HepG2 (cell line): Measurements from ENCODE around the gene ZNF865. TPM values are rescaled to one million over a fixed set of nuclear protein-coding genes. Genes with fewer than 3 reads are reported as not detected.

ENCODE experiments used
- CHD2 ChIP-seq: IDR thresholded peaks from 2 replicates; pipeline ENCODE4 v1.6.1; 2011; ENCODE audit warnings: low read depth, low read length, improper control_type of control experiment
- CREB1 ChIP-seq, 2 experiments: fragments of 450-650 bp in 1 of 2; IDR thresholded peaks; 2 replicates each; pipeline ENCODE4 v1.6.1; 2016 to 2017; ENCODE audit warnings: control low read depth in 1 of 2, mild to moderate bottlenecking in 1 of 2, missing compliant biosample characterization in 1 of 2, missing genetic modification characterization in 1 of 2
- FOXA1 ChIP-seq, 2 experiments: fragments of 450-650 bp in 1 of 2; sonication (generic) in 1 of 2; formaldehyde crosslinking in 1 of 2; IDR thresholded peaks; 2 replicates each; pipeline versions ENCODE4 v1.4.0 to v1.6.1; 2016 to 2020; ENCODE audit warnings: missing genetic modification reagents in 1 of 2
- GABPA ChIP-seq, 2 experiments: IDR thresholded peaks; 2 replicates each; pipeline ENCODE4 v1.6.1; 2011 to 2016; ENCODE audit warnings: low read depth in 2 of 2, low read length in 1 of 2, missing biosample characterization in 1 of 2, missing genetic modification characterization in 1 of 2
- JUN ChIP-seq: sonication (generic); formaldehyde crosslinking; IDR thresholded peaks from 2 replicates; pipeline ENCODE4 v1.4.0; 2020; ENCODE audit warnings: mild to moderate bottlenecking, missing genetic modification reagents
- KMT2B ChIP-seq: IDR thresholded peaks from 2 replicates; pipeline ENCODE4 v1.6.1; 2016; ENCODE audit warnings: missing genetic modification reagents, missing compliant biosample characterization
- PHF8 ChIP-seq: sonication (generic); formaldehyde crosslinking; IDR thresholded peaks from 2 replicates; pipeline ENCODE4 v1.5.0; 2020; ENCODE audit warnings: missing genetic modification reagents
- RAD51 ChIP-seq: fragments of 450-650 bp; IDR thresholded peaks from 2 replicates; pipeline ENCODE4 v1.6.1; 2016; ENCODE audit warnings: borderline replicate concordance
- RBM39 ChIP-seq: fragments of 200-400 bp; formaldehyde crosslinking; IDR thresholded peaks from one replicate; pipeline ENCODE4 v1.6.1; 2018; ENCODE audit warnings: antibody characterized with exemption, mild to moderate bottlenecking, low read depth, low read length; ENCODE audit not compliant: poor library complexity, severe bottlenecking
- SOX5 ChIP-seq: IDR thresholded peaks from 2 replicates; pipeline ENCODE4 v1.6.1; 2016; ENCODE audit warnings: borderline replicate concordance
- SPEN ChIP-seq: sonication (generic); formaldehyde crosslinking; IDR thresholded peaks from 2 replicates; pipeline ENCODE4 v1.5.1; 2020; ENCODE audit warnings: low read depth, mild to moderate bottlenecking, missing genetic modification reagents
- TAF15 ChIP-seq: fragments of 200-400 bp; formaldehyde crosslinking; IDR thresholded peaks from one replicate; pipeline ENCODE4 v1.6.1; 2018; ENCODE audit warnings: mild to moderate bottlenecking, low read depth, low read length; ENCODE audit not compliant: poor library complexity, severe bottlenecking
- ZBTB42 ChIP-seq: sonication (generic); formaldehyde crosslinking; IDR thresholded peaks from 2 replicates; pipeline ENCODE4 v1.5.0; 2020; ENCODE audit warnings: mild to moderate bottlenecking, missing genetic modification reagents
- ZNF292 ChIP-seq: sonication (generic); formaldehyde crosslinking; IDR thresholded peaks from 2 replicates; pipeline ENCODE4 v1.8.1; 2022; ENCODE audit warnings: mild to moderate bottlenecking, low read depth, missing genetic modification reagents, borderline replicate concordance
- ZNF496 ChIP-seq: sonication (generic); formaldehyde crosslinking; IDR thresholded peaks from 2 replicates; pipeline ENCODE4 v1.8.1; 2023; ENCODE audit warnings: mild to moderate bottlenecking, moderate library complexity, missing genetic modification reagents; ENCODE audit not compliant: insufficient replicate concordance
- ZNF605 ChIP-seq: sonication (generic); formaldehyde crosslinking; IDR thresholded peaks from 2 replicates; pipeline ENCODE4 v1.8.0; 2022; ENCODE audit warnings: mild to moderate bottlenecking, missing genetic modification reagents
- ZNF614 ChIP-seq: IDR thresholded peaks from 2 replicates; pipeline ENCODE4 v1.6.1; 2018; ENCODE audit warnings: missing biosample characterization, missing genetic modification reagents, inconsistent platforms, borderline replicate concordance
- ZNF737 ChIP-seq: sonication (generic); formaldehyde crosslinking; IDR thresholded peaks from 2 replicates; pipeline ENCODE4 v1.5.0; 2020; ENCODE audit warnings: missing genetic modification reagents, mild to moderate bottlenecking, borderline replicate concordance
- ZNF816 ChIP-seq: sonication (generic); formaldehyde crosslinking; IDR thresholded peaks from 2 replicates; pipeline ENCODE4 v1.8.0; 2022; ENCODE audit warnings: missing genetic modification reagents, mild to moderate bottlenecking, borderline replicate concordance
- ZSCAN9 ChIP-seq: IDR thresholded peaks from 2 replicates; pipeline ENCODE4 v1.6.1; 2016; ENCODE audit warnings: borderline replicate concordance
- ZXDC ChIP-seq: sonication (generic); formaldehyde crosslinking; IDR thresholded peaks from 2 replicates; pipeline ENCODE4 v1.5.0; 2020; ENCODE audit warnings: mild to moderate bottlenecking, missing genetic modification reagents
- polyA plus RNA-seq, 8 experiments: library from polyadenylated mRNA; depleted of rRNA in 3 of 8; stranded (reverse) in 7 of 8; unstranded in 1 of 8; fragments of >200 nt; fragmentation: Illumina TruSeq in 4 of 8; extraction: Trizol in 4 of 8; gene quantifications; 2 replicates each; pipeline versions ENCODE4 v1.2.1 to v1.2.3, GENCODE V29; 2011 to 2016; ENCODE audit warnings: low read depth in 4 of 8, missing spikeins in 1 of 8, mixed read lengths in 1 of 8; ENCODE audit not compliant: insufficient read depth in 1 of 8
- total RNA-seq, 5 experiments: library from RNA; depleted of rRNA; stranded (reverse); fragments of >200 nt; fragmentation: Illumina TruSeq; extraction: Trizol; gene quantifications; 2 replicates each; pipeline ENCODE4 v1.2.3, GENCODE V29; 2016; ENCODE audit warnings: low read depth in 1 of 5
- TF ChIP-seq, protein P1 (sequence below): sonication (generic); formaldehyde crosslinking; IDR thresholded peaks from 2 replicates; pipeline ENCODE4 v1.9.0; 2021; ENCODE audit warnings: missing genetic modification reagents, mild to moderate bottlenecking, borderline replicate concordance
- TF ChIP-seq, protein P2 (sequence below): sonication (generic); formaldehyde crosslinking; IDR thresholded peaks from 2 replicates; pipeline ENCODE4 v1.4.0; 2020; ENCODE audit warnings: missing genetic modification reagents, low read depth, mild to moderate bottlenecking, borderline replicate concordance

Gene ZNF865
- total and polyA plus RNA-seq, 2 of the 13 experiments (the other 11 are each of a cell fraction or from before 2014, with no cell fraction given), result 0.93 to 1.0 TPM

GRCh38 chr19:55581145-55581822 lies 24.2 kb upstream of the ZNF865 start (continued):
- TF ChIP-seq SPEN (peak; percentile 55; the same call in 1 of the 2 replicates), KMT2B (CRISPR knock-in tag) (no peak), ZSCAN9 (CRISPR knock-in tag) (peak; percentile 88; the same call in 1 of the 2 replicates), ZNF496 (CRISPR knock-in tag) (no peak), RAD51 (no peak), ZNF605 (CRISPR knock-in tag) (no peak; the same call in 1 of the 2 replicates), CREB1 (IDR thresholded peaks at IDR 0.05) (no peak), CREB1 (CRISPR knock-in tag; IDR thresholded peaks at IDR 0.05) (peak; percentile 14; the same call in 1 of the 2 replicates), FOXA1 (IDR thresholded peaks at IDR 0.05) (no peak), FOXA1 (CRISPR knock-in tag; IDR thresholded peaks at IDR 0.05) (peak; percentile 59; the same call in 1 of the 2 replicates), ZXDC (no peak), CHD2 (no peak), ZNF292 (0 out of 2 replicates have a peak, but pooled peaks have one; percentile 23), ZNF737 (no peak), JUN (CRISPR knock-in tag) (no peak; the same call in 1 of the 2 replicates), RBM39 (no peak), ZNF614 (CRISPR knock-in tag) (no peak), ZNF816 (CRISPR knock-in tag) (no peak), SOX5 (0 out of 2 replicates have a peak, but pooled peaks have one; percentile 18), TAF15 (no peak), GABPA (IDR thresholded peaks at IDR 0.05; ENCODE audit: low read depth, low read length) (no peak), GABPA (CRISPR knock-in tag; IDR thresholded peaks at IDR 0.05; ENCODE audit: low read depth) (no peak), ZBTB42 (CRISPR knock-in tag) (no peak), PHF8 (CRISPR knock-in tag) (peak; percentile 25; the same call in 1 of the 2 replicates)
- TF ChIP-seq, protein P1, sequence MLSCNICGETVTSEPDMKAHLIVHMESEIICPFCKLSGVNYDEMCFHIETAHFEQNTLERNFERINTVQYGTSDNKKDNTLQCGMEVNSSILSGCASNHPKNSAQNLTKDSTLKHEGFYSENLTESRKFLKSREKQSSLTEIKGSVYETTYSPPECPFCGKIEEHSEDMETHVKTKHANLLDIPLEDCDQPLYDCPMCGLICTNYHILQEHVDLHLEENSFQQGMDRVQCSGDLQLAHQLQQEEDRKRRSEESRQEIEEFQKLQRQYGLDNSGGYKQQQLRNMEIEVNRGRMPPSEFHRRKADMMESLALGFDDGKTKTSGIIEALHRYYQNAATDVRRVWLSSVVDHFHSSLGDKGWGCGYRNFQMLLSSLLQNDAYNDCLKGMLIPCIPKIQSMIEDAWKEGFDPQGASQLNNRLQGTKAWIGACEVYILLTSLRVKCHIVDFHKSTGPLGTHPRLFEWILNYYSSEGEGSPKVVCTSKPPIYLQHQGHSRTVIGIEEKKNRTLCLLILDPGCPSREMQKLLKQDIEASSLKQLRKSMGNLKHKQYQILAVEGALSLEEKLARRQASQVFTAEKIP (CRISPR knock-in tag), result no peak
- TF ChIP-seq, protein P2, sequence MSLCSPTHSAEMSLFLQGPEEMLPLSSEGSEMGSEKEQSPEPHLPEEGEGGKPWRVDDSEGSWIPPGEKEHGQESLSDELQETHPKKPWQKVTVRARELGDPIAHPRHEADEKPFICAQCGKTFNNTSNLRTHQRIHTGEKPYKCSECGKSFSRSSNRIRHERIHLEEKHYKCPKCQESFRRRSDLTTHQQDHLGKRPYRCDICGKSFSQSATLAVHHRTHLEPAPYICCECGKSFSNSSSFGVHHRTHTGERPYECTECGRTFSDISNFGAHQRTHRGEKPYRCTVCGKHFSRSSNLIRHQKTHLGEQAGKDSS (CRISPR knock-in tag), result peak; percentile 36; the same call in 1 of the 2 replicates
